NCI-H526 treated with DMSO at 0.1 percent for 48 hours (cell line): ENCODE measurements around the gene SPAAR.
"Not testable (repeated sequence)": the region's sequence is repeated elsewhere in the genome, so short reads cannot be mapped to it uniquely, and the experiment has no call there.

Experiments
- DNase-seq: peaks from one replicate; lab custom pipeline; 2025; lab: John Stamatoyannopoulos, UW

The SPAAR gene

GRCh38 chr9:35904338-35904737 is 5.0 kb upstream of the SPAAR start:
- no peak for DNase-seq

- DNase-seq: no peak
Measured at GRCh38 chr9:35905051-35905781, 4.1 kb upstream of the SPAAR start.

DNA sequence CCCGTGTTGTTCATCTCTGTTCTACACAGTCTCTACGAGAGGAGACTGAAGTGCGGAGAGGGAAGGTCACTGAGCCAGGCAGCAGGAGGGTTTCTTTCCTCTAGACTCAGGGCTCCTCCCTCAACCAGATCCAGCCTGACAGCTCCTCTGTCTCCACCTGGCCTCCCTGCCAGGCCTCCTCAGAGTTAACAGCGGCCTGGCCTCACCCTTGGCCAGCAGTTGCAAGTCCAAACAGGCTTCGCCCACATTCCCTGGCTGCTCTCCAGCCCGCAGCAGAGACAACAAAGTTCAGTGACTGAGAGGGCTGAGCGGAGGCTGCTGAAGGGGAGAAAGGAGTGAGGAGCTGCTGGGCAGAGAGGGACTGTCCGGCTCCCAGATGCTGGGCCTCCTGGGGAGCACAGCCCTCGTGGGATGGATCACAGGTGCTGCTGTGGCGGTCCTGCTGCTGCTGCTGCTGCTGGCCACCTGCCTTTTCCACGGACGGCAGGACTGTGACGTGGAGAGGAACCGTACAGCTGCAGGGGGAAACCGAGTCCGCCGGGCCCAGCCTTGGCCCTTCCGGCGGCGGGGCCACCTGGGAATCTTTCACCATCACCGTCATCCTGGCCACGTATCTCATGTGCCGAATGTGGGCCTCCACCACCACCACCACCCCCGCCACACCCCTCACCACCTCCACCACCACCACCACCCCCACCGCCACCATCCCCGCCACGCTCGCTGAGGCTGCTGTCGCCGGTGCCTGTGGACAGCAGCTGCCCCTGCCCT is 3.2 kb upstream of the SPAAR start, which contains the start of gene HRCT1:
Gene HRCT1 (plus strand): TSS at position 291 of the 768 bp plus-strand sequence. CDS start 86 bp downstream, at position 377.
- no peak for DNase-seq

GRCh38 chr9:35906923-35907699 is 2.2 kb upstream of the SPAAR start:
- DNase-seq: no peak

- no peak for DNase-seq
Measured at GRCh38 chr9:35907711-35908503, 1.4 kb upstream of the SPAAR start.

- no peak for DNase-seq
Measured at GRCh38 chr9:35908504-35909125, 675 bp upstream of the SPAAR start.

GRCh38 chr9:35909687-35910612 is 660 bp downstream of the SPAAR start:
- DNase-seq: no peak

DNA sequence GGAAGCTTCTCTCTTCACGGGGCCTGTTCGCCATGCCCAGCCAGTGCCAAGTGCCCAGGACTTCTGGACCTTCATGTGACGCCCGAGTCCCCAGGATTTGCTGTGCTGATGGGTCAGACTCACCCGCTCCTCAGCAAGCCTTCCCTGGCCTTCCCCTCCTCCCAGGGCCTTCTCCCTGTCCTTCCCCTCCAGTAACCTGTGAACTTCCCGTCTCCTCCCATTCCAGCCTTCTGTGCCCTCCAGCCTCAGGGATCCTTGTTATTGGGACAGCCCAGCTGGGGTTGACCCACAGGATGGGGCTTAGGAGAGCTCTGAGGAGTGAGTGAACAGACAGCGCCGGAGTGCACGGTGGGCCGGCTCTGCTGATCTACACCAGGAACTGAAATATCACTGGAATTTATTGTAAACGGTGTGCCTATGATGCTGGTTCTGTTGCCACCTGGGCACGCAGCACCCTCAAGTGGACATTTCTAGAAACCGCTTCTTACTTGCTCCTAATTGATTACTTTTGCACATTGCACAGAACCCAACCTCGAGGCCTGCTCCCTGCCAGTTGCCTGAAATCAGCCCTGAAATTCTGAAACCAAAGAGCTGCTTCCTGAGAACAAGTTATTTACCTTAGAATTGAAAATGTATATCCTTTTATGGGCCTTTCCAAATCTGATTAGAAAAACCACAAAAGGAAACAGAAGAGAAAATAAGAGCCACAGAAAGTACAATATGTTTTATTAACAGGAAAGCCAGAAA is 1.5 kb downstream of the SPAAR start:
- DNase-seq: peak; percentile 10

GRCh38 chr9:35911690-35912089 is 2.4 kb downstream of the SPAAR start:
- DNase-seq: no peak

DNA sequence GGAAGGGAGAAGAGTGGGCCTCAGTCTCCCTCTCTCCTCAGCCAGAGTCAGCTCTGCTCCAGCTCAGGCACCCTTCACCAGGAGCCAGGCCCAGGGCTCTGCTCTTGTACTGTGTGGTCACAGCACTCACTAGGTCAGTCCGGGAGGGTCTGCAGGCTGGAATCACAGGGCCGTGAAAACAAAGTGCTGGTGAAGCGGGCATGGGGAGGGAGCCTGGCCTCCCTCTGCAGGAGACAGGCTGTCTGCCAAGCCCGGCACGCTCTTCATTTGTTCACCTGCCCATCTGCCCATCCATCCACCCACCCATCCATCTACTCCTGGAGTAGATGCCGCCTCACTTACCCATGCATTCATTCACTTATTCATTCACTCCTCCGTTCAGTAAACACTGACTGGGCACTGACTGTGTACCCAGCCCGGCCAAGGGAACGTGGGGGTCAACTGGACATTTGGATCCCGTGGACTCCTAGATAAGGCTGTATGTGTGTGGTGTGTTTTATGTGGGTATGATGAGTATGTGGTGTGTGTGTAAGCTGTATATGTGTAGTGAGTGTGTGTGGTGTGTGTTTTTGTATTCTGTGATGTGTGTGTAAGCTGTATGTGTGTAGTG is 3.6 kb downstream of the SPAAR start:
- no peak for DNase-seq

DNA sequence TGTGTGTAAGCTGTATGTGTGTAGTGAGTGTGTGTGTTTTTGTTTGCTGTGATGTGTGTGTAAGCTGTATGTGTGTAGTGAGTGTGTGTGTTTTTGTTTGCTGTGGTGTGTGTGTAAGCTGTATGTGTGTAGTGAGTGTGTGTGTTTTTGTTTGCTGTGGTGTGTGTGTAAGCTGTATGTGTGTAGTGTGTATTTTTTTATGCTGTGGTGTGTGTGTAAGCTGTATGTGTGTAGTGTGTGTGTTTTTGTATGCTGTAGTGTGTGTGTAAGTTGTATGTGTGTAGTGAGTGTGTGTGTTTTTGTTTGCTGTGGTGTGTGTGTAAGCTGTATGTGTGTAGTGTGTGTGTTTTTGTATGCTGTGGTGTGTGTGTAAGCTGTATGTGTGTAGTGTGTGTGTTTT is 4.1 kb downstream of the SPAAR start:
- not testable (repeated sequence) for DNase-seq

DNA sequence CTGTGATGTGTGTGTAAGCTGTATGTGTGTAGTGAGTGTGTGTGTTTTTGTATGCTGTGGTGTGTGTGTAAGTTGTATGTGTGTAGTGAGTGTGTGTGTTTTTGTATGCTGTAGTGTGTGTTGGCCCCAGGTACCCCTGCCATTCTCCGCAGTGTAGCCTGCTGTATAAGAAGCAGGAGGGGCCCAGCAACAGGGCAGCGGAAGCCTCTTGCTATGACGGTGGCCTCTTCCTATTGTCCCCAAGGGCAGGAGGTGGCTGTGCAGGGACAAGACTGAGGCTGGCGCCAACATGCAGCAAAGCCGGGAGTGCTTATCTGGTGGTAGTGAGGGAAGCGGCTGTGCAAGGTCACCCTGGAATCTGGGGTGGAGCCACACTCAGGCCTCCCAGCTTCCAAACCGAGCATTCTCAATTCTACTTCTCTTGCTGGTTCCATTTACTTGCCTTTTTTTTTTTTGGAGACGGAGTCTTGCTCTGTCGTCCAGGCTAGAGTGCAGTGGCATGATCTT is 5.1 kb downstream of the SPAAR start:
- no peak for DNase-seq

- DNase-seq: no peak
Measured at GRCh38 chr9:35915681-35916294, 6.5 kb downstream of the SPAAR start.

GRCh38 chr9:35917261-35917660 is 8.0 kb downstream of the SPAAR start:
- no peak for DNase-seq

DNA sequence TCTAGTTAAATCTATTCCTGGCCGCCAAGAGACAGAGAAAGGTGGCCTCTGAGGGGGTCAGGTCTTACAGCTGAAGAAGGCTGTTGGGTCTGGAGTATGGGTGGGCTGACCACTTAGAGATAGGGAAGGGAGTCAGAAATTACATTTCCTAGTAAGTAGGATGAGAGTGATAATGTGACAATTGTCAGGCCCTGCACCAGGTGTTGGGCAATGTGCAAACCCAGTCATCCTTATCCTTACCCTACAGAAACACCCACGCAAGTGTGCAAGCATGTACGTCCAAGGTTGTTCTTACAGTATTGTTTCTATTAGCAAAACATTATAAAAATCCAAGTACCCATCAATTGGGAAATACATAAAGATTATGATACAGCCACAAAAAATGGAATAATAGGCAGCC is 9.5 kb downstream of the SPAAR start:
- no peak for DNase-seq

DNA sequence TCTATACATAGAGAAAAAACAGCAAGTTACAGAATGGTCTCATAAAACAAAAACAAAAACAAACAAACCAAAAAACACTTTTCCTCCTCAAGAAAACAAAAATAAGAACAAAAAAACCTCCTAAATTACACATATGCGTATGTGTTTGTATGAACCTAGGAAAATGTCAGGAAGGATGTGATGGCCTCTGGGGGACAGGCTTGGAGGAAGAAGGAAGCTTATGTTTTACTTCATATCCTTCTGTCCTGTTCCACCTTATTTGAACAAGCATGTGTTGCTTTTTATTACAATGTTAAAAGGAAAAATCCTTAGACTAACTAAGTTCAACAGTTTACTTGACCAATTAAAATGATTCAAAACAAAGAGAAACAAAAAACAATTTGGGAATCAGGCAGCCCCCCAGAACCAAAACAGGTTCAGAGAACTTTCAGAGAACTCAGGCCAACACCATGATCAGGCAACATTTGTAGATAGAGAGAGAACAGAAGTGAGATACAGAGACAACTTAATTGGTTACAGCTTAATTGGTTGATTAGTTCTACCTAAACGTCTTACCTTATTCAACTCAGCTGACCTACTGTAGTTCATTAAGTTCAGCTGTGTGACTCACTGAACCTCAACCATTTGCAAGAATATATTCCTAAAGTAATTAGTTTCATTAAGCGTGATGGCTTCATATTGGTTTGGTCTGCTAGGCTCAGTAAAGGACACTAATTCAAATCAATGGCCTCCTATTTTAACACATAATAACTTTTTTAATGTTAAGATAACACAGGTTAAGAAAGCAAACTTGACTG is 10.1 kb downstream of the SPAAR start:
- no peak for DNase-seq

GRCh38 chr9:35920051-35920620 is 10.8 kb downstream of the SPAAR start:
- no peak for DNase-seq
